PC-9 (cell line): ENCODE measurements around the gene IDH2.

Experiments
- CTCF ChIP-seq: fragments of 200-600 bp; sonication (generic); conservative IDR thresholded peaks from 2 replicates; pipeline ENCODE4 v1.6.1; 2017; ENCODE audit warnings: mixed run types, antibody characterized with exemption, mild to moderate bottlenecking, moderate library complexity
- EZH2 ChIP-seq: fragments of 200-600 bp; sonication (generic); IDR thresholded peaks from 2 replicates; pipeline ENCODE4 v1.8.0; 2017; ENCODE audit warnings: antibody characterized with exemption, low read depth

GRCh38 chr15:90105521-90105920, 3.3 kb upstream of the IDH2 start:
- TF ChIP-seq CTCF (no peak), EZH2 (no peak)
